Activated CD8-positive, alpha-beta memory T cell treated with anti-CD3 and anti-CD28 coated beads for 4 hours (primary cell): ENCODE results near the gene CREB5.

ENCODE experiments used
- DNase-seq, 2 donors: peaks; one replicate each; pipeline ENCODE4 v3.0.0-alpha.2; 2020; ENCODE audit warnings: low read depth in 2 of 2

The CREB5 gene

DNA sequence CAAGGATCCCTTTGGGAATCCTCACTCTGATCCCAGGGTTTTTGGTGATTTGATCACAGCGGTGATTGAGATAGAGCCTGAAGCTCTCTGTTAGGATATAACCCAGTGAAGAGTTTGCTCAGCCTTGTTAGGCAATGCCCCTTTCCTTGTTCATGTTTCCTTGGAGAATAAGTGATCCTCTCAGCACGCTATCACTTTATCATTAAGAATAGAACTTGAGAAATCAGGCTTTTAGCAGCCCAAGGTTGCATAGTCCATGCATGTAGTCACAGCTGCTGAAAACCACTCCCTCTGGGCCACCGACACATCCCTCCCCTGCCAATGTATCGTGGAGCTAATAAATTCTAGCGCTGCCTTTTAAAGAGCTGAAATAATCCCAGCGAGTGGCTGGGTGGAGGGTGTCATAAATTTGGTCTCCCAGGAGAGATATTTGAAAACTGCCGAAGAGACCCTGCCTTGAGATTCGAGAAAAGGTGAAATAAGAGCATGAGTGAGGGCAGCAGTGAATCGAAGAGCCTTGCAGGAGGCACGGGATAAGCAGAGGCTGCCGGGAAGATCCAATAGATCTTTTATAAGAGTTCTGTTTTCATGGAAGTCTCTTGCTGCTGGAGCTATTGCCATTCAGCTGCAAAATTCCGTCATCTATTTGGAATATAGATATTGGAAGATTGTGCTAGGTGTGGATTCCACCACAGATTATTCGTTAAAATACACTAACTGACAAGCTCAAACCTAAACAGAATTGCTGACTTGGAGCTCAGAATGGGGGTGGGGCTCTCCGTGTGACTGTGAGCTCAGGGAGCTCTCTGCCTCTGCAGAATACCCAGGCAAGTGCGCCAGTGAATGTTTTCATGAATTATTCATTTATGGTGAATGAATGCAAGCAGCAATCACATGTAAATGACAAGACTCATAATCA lies 296.0 kb downstream of the CREB5 start:
- no peak for DNase-seq

DNA sequence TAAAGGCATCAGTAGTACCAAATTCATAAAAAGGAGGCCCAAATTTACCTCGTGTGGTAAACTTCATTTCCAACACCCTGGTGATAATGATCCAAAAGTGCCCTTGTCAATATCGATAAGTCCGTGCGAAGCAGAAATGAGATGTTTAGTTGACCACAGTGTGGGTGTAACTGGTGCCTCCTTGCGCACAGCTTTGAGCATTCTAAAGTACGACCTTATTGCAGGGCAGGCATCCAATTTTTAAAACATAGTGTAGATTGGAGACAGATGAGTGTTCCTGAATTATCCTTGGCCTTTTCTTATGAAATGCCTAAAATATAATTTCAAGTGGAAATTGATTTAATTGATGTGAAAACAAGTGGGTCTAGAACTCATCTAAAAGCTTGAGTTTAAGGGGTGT lies 297.4 kb downstream of the CREB5 start:
- DNase-seq = no peak

DNA sequence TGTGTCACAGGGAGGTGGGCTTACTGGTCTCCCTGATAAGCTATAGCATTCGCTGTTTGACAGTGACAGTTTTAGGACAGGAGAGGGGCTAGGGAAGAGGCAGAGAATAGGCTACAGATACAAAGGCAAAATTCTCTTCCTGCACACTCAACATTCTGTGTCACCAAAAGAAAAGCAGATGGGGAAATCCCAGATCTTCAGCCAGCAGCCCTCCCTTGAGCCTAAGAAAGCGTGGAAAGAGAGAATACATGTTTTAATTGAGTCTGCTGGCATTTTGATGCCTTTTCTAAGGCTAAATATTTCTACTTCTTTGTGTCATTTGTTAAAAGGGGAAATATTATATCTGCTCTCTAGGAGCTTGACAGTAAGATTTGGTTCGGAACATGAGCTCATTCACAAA lies 298.8 kb downstream of the CREB5 start:
- DNase-seq = no peak

DNA sequence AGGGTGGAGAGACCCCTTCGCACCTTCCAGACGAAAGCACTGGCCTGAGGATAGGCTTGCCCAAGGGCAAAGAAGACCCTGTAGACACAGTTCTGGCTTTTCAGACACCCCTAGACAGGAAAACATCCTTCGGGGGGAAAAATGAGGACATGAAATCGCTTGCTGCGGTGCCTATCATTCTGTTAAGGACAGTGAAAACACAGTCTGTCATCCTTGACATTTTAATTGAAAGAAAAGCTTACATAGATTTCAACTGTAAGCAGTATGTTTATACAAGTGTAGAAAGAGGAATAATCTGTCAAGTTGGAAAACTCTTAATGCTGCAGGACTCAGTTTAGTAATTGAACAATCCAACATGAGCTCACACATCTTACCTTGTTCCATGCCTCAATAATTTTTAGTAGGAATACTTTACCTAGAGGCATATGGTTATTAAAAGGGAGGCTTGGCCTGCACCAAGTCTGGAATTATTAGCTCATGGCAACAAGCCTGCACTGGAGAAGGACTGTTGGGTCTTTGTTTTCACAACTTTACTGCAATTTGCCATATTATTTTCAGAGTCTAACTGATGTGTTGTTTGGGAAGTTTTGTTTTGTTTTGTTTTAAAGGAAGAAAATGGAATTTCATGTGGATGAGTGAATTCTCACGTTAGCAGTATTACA lies 302.3 kb downstream of the CREB5 start:
- no peak for DNase-seq

DNA sequence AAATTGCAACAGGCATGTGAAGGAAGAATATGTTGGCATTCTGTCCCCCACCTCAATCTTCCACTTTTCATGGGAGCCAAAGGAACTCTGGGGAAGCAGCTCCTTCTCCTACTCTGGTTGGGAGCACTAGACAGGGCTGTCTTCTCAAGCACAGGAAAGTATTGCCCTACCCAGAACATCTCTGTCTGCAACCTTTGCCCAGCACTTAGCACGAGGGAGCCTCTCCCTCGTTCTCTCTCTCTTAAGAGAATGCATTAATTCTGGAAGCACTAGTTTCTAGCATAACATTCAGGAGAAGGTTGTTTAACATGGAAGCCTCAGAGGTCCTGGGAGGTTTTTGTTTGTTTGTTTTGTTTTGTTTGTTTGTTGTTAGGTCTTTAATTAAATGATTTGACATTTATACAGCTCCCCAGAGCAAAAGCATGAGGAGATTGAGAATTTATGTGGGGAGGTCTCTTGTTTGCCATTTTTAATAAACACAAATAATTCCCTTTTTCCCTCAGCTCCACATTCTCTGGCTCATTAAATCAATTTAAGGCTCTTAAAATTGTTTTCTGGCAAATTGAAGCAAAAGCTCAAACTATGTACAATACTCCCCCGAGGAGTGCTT lies 305.2 kb downstream of the CREB5 start:
- no peak for DNase-seq

DNA sequence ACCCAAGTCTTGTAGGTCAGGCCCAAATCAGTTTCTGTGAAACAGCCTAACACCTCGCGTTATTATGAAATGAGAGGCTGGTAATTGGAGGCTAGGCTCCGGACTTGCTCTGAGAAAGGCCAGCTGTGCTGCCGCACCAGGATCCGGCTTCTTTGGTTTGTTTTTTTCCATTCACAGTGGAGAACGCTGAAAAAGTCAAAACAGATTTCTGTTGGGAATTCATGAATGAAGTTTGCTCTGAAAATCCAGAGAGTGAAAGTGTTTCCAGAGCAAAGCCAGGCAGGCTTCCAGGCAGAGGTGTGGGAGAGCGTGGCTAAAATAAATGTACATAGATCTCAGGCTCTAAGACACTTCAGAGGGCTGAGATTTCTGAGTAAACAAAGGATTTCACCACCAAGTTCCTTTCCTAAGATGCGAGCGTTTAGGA lies 305.8 kb downstream of the CREB5 start:
- no peak for DNase-seq

DNA sequence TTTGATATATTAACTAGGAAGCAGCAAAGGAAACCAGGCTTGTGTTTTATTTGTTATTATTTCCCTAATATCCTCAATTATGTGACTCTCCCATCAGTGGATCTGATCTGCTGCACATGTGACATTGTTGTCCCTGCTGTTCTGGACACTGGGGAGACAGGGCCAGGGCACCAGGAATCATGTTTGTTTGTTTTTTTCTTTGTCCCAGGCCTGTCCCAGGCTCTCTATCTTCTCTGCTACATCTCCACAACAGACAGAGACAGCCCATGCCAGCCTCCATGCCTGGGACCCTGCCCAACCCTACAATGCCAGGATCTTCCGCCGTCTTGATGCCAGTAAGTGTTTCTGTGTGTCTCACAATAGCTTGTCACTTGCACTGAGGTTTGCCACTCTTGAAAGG lies 306.2 kb downstream of the CREB5 start:
- DNase-seq = no peak

DNA sequence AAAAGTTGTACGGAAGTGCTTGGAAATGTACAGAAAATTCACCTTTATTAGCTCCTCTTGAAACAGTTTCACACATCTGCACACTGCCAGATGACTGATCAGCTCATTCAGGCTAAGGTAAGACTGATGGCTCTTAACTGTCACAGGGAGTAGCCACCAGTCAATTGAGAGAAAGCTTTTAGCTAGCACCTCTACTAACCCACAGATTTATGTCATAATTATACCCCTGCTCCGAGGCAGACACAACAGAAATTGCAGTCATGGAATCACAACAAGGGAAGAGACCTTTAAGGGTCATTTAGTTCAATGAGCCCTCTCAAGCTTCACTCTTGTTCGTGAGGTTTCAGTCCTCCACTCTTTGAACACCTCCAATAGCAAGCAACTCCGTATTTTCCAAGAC lies 310.4 kb downstream of the CREB5 start:
- no peak for DNase-seq

DNA sequence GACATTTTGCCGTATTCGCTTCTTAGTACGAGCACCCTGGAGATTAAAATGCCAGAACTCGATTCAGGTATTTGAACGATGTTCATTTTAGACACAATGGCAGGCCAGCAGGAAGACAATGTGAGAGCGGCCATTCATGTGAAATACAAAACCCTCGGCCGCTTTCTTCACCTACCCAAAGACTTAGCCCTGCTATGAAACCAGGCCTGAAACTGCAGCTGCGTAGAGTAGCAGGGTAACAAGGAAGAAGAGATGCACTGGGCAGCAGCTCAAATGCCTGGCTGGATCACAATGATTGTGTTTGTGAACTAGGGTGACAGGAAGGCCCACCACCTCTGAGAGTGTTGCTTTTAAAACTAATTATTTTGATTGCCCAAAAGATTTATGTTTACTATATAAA lies 311.0 kb downstream of the CREB5 start:
- no peak for DNase-seq

DNA sequence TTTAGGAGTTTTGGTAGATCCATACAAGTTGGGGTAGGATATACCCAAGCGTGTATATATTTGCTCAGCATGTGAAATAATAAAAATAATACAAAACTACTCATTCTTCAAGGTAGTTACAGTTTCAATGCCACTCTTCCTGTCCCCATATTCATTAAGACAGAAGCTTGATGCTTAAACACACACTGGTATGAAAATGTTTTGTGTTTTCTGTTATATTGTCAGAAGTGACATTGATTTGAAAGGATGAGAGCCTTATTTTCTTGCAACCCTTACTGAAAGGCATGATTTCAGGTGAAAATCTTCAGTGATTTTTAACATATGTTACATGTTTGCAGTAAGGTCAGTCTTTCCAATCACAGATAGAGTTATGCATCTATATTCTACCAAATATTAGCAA lies 312.2 kb downstream of the CREB5 start:
- DNase-seq = no peak

DNA sequence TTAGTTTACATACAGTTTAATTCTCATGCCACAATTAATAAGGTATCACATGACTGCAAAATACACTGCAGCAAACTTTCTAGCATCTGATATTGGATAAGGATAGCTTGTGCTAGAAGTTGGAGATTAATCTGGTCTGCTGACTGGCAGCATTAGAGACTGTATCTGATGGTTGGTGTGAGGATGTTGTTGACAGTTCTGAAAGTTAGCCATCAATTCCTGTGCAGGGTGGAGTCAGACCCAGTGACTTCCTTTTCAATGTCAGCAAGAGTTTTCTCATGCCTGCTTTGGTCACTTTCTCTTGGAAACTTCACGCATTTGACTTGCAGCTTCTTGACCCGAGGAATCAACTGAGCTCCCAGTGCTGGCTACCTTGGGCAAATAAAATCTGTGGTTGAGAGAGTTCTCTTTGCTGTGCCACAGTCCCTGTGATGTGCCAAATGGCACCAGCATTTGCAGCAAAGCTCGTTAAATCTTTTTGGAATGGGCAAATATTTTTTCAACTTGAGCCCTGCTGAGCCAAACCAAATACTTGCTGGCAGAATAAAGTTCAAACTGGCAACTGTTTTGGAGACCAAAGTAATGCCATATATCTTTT lies 312.8 kb downstream of the CREB5 start:
- DNase-seq = no peak

DNA sequence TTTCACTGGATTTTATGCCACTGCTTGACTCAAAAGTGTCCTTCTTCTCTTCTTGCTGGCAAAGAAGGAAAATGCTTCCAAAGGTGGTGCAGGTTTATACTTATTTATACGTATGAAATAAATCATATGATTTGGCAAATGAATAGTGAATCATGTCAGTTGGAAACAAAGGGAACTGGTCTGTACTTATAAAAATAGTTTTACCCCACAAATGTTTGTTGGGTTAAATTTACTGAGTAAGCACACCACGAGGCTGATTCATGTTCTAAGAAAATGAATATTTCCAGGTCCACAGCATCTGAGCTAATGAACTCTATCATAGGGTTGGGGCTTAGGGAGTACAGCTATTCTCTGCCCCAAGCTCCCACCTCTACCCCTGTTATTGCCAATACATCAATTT lies 313.6 kb downstream of the CREB5 start:
- no peak for DNase-seq

DNA sequence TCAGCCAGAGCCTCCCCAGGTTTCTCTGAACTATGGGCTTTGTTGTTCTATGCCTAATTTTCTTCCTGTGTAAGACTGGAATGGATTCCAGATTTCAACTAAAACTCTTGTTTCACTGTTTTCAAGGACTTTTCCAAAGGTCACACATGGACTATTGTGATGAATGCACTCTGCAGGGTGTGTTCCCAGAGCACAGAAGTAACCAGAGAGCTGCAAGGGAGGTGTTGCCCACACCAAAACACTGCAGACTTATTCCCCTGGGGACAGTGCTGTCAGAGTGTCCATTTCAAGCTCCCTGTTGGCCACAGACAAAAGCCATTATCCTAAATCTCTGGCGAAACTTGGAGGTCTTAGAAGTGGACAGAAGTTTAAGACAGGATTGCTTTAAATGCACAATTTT lies 314.2 kb downstream of the CREB5 start:
- DNase-seq = no peak

DNA sequence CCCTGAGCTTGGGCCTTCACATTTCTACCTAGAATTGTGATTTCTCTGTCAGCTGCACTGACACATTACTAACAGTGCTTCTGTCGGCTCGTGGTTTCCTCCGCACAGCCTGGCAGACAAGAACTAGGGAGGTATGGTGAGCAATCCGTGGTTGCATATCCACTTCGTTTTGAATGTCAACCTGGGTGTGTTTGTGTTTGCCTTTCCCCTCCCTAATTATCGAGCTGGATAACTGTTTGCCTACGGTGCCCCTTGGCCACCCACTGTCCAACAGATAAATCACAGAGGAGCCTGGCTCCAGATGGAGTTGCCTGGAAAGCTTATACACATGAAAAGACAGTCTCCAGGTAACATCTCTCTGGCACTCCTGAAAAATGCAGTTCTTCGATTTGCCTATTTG lies 317.0 kb downstream of the CREB5 start:
- no peak for DNase-seq

DNA sequence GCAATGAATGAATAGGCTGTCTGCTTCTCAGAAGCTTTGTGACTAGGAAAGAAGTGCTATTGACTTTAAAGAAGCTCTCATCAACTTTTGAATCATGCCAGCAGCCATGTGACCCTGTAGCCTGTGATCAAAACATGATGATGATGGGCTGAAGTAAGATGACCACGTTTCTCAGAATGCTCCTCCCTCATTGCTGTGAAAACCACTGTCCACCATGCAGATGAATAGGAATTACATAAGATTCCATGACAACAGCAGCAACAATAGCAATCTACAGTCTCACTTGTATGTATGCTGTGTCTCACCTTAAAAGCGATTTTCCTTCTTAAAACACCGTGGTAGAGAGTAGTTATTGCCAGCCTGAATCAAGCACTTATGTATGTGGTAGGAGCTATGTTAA lies 317.4 kb downstream of the CREB5 start:
- no peak for DNase-seq

DNA sequence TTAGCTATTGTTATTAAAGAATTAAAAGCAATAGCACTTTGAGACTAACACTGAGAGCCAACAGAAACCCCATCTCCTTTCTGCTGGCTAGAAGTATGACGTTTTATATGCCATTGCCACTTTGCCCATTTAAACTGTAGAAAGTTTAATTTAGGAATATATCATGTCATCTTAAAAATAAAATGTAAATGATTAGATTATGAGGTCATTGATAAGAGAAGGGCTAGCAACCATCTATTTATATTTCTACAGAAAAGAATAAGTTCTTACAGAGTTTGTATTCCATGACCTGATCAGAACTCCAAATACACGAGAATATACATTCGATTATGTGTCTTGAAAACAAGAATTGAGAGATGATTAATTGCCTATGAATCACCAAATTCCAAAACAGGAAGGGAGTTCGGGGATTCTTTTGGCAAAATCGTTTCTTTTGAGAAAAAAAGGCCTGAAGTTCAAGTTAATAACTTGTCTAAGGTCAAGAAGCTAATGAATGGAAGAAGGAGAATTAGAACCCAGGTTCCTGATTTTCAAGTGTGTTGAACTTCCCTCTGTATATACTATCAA lies 318.9 kb downstream of the CREB5 start:
- DNase-seq = no peak

DNA sequence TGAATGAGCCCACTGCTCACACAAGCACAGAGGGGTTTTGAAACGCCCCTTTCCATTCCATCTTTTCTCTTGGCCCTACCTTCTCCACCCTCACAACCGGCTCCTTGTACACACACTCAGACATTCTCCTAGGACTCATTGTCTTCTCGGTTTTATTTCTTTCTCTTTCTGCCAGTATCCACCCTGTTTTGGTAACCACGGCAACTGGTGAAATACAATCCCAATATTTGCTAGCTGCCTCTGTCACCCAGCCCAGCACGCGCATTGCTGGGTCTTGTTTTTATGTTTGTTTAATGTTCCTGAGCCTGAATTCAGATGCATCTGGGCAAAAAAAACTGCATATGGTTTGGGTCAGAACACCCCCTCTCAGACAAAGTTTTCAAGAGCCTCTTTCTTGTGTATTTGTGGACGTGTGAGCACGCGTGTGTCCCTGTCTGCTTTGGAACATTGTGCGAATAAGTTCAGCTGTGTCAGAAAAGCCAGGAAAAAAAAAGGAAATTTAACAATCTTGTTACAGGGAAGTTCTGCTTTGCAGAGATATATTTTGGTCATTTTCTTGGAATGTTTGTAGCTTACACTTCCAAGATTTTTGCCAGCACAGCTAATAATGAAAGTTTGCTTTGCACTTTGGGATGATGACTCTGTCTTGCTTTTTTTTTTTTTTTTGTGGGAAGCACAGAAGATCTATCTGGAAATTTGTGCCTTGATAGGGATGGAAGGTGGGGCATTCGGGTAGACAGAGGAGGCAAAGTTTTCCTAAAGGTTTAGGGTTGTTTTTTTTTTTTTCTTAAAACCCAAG lies 320.0 kb downstream of the CREB5 start:
- no peak for DNase-seq

DNA sequence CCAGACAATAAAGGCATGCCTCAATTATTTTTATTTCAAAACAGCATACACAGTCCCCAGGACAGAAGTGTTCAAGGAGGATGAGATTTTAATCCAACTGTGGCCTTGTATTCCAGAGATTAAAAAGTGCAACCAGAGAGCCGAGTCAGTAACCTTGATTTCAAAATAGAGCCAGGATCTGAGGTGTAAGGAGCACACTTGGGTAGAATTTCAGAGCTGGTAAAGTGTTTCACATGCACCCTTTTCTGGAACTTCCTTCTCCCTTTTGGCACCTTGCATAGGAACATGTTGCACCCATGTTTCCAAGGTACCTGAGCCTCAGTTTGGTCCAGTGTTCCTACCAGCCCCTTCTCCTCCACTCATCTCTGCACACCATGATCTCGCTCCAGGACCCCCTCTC lies 320.7 kb downstream of the CREB5 start:
- DNase-seq = no peak

DNA sequence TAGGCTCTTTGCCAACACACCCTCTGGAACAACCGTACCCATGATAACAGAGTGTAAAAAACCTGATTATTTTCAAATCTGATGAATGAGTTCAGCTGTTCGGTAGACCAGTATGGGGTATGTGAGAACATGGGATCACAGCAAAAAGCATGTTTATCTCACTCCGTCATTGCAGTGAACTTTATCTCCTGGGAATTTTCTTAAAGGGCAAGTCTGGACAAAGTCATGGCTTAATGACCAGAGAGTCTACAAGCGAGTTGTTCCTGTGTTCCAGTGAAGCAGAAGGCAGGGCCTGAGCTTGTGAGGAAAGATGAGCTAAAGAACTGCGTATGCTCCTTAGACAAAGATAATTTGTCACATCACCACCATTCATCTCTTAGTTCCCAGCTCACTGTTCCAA lies 326.1 kb downstream of the CREB5 start:
- no peak for DNase-seq

DNA sequence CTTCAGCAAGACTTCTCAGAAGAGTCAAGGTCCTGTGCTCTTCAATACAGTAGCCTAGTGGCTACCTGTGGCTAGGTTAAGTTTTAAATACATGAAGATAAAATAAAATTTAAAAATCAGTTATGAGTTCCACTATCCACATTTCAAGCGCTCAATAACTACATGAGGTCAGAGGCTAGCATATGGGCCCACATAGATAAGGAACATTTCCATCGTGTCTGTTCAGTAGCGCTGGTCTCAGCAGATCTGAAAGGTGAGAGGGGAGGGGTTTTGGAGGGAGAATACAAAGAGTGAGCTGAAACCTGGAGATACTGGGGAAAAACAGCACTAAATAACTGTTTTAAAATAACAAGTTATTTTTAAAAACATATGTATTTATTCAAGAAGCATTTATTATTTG lies 326.8 kb downstream of the CREB5 start:
- no peak for DNase-seq

DNA sequence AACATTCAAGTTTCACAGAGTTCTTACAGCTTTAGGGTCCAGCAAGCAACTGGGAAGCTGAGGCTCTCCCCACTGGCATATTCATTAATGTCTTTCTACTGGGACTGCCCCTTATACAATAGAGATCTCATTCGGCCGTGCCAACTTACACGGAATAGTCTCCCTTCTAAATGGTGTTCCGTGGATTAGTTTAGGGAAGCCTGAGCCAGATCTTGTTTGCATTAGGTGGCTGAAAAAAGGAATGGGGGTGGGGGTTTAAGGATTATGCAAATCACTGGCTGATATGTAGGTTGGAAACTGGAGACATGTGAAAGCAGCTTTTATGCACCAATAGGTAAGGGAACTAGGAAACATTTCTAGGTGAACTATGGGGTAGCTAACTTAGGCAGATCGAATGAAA lies 327.5 kb downstream of the CREB5 start:
- DNase-seq = no peak
